Natural killer cell (primary cell): Measurements from ENCODE around the gene CALB2. TPM values are rescaled to one million over a fixed set of nuclear protein-coding genes. Genes with fewer than 3 reads are reported as not detected.

Experiments
- ATAC-seq, 3 donors: fragments of 150-1000 bp in 2 of 3; fragments of 200-7000 bp in 1 of 3; cut with Tn5 transposase; 1 replicate in 1 of 3; 2 replicates in 2 of 3; pipeline ENCODE4 v1.10.0; 2021; ENCODE audit warnings: mild to moderate bottlenecking in 2 of 3, moderate library complexity in 2 of 3
- DNase-seq, 2 donors: peaks; one replicate each; pipeline versions ENCODE4 v3.0.0 to v3.0.0-alpha.2; 2013 to 2021; ENCODE audit warnings: mixed read lengths in 1 of 2
- H3K27ac ChIP-seq: one replicate; pipeline ENCODE4 v1.5.1; 2013; ENCODE audit warnings: mild to moderate bottlenecking, low read length
- H3K27me3 ChIP-seq: one replicate; pipeline ENCODE4 v1.6.1; 2013; ENCODE audit warnings: low read length; ENCODE audit not compliant: control insufficient read depth, insufficient read depth
- H3K36me3 ChIP-seq: one replicate; pipeline ENCODE4 v1.6.1; 2013; ENCODE audit warnings: low read length; ENCODE audit not compliant: control insufficient read depth, insufficient read depth
- H3K4me1 ChIP-seq: one replicate; pipeline ENCODE4 v1.6.1; 2013; ENCODE audit warnings: low read length; ENCODE audit not compliant: control insufficient read depth, insufficient read depth
- H3K4me3 ChIP-seq: one replicate; pipeline ENCODE4 v1.5.1; 2013; ENCODE audit warnings: low read length
- H3K9me3 ChIP-seq: one replicate; pipeline ENCODE4 v1.6.1; 2013; ENCODE audit warnings: low read length; ENCODE audit not compliant: control insufficient read depth, insufficient read depth
- H3K27ac Mint-ChIP-seq, 2 donors: one replicate each; pipeline ENCODE4 v1.8.0; 2022; ENCODE audit warnings: mild to moderate bottlenecking in 2 of 2, mixed read lengths in 2 of 2, moderate library complexity in 1 of 2
- H3K27me3 Mint-ChIP-seq, 2 donors: one replicate each; pipeline ENCODE4 v1.8.0; 2022; ENCODE audit warnings: low read depth in 2 of 2, mixed read lengths in 2 of 2
- H3K36me3 Mint-ChIP-seq: one replicate; pipeline ENCODE4 v1.8.0; 2022; ENCODE audit warnings: mixed read lengths
- H3K4me1 Mint-ChIP-seq, 2 donors: one replicate each; pipeline ENCODE4 v1.8.0; 2022; ENCODE audit warnings: mixed read lengths in 2 of 2
- H3K4me3 Mint-ChIP-seq: one replicate; pipeline ENCODE4 v1.8.0; 2022; ENCODE audit warnings: mild to moderate bottlenecking, moderate library complexity, mixed read lengths
- H3K9me3 Mint-ChIP-seq, 2 donors: one replicate each; pipeline ENCODE4 v1.8.0; 2022; ENCODE audit warnings: mixed read lengths in 2 of 2
- WGBS: methylation state at CpG from one replicate; pipeline ENCODE4 v1.1.7; 2013; ENCODE audit warnings: missing lambda C conversion rate; ENCODE audit not compliant: insufficient coverage; 5-methylcytosine and 5-hydroxymethylcytosine counted together
- intact Hi-C: fragments of 100-400 bp; cut with micrococcal nuclease; formaldehyde crosslinking; loops from one replicate; pipeline ENCODE4 v1.14.2; 2022
- total RNA-seq, 4 donors: library from RNA; stranded (reverse); fragments of 120-200 nt in 1 of 4; gene quantifications; one replicate each; pipeline versions ENCODE4 v1.2.3 to v1.2.4, GENCODE V29; 2013 to 2022
- TF ChIP-seq, protein P1 (sequence below): fragments of 200-600 bp; IDR thresholded peaks from one replicate; pipeline ENCODE4 v1.8.0; 2022; ENCODE audit warnings: antibody characterized with exemption

The CALB2 gene
- total RNA-seq, 3 donors from 2014 or later (not counting 1 experiment from before 2014, with no cell fraction given): not detected

GRCh38 chr16:71345031-71345430 lies 13.5 kb upstream of the CALB2 start:
- Histone ChIP-seq H3K4me1 (no peaks in the 10 kb centered on the region), H3K27ac (no peak overlapping the region), H3K4me3 (no peak overlapping the region), H3K9me3 (no peaks in the 10 kb centered on the region), H3K36me3 (no peaks in the 10 kb centered on the region), H3K27me3 (no peaks in the 10 kb centered on the region)
- TF ChIP-seq, protein P1, sequence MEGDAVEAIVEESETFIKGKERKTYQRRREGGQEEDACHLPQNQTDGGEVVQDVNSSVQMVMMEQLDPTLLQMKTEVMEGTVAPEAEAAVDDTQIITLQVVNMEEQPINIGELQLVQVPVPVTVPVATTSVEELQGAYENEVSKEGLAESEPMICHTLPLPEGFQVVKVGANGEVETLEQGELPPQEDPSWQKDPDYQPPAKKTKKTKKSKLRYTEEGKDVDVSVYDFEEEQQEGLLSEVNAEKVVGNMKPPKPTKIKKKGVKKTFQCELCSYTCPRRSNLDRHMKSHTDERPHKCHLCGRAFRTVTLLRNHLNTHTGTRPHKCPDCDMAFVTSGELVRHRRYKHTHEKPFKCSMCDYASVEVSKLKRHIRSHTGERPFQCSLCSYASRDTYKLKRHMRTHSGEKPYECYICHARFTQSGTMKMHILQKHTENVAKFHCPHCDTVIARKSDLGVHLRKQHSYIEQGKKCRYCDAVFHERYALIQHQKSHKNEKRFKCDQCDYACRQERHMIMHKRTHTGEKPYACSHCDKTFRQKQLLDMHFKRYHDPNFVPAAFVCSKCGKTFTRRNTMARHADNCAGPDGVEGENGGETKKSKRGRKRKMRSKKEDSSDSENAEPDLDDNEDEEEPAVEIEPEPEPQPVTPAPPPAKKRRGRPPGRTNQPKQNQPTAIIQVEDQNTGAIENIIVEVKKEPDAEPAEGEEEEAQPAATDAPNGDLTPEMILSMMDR: no peak
- Mint-ChIP-seq H3K27ac (no peak overlapping the region), H3K36me3 (no peaks in the 10 kb centered on the region), H3K9me3 (no peaks in the 10 kb centered on the region), H3K4me3 (no peak overlapping the region), H3K4me1 (no peaks in the 10 kb centered on the region), H3K27me3 (peaks cover 4 to 28% of the 10 kb centered on the region in 2 donors)
- WGBS: 78% methylated on average over 10 of the region's 10 CpGs
- ATAC-seq (no peak), DNase-seq (no peak)
- intact Hi-C loops: no loop called here

DNA sequence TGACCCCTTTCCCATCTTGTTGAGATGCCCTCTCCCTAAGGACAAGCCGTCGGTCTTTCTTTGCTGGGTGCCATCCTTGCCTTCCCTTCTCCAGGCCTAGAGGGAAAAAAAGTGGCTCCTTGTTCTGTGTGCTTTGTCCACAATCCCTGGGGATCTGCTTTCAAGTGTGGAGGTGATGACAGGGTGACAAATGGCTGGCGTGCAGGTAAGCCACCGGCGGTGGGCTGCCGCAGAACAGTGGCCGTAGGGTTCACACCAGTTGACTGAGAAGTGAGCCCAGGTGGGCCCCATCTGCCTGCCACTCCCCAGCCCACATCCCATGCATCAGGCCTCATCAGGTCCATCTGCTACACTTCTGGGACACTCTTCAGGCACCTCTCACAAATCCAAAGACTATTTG lies 11.4 kb upstream of the CALB2 start:
- WGBS: 84% methylated on average over 7 of the region's 7 CpGs
- Mint-ChIP-seq H3K9me3 (no peaks in the 10 kb centered on the region), H3K4me1 (no peaks in the 10 kb centered on the region), H3K4me3 (no peak overlapping the region), H3K27ac (no peak overlapping the region), H3K27me3 (peaks cover 3 to 32% of the 10 kb centered on the region in 2 donors), H3K36me3 (no peaks in the 10 kb centered on the region)
- H3K4me3 ChIP-seq: no peak overlapping the region
- no peak for ATAC-seq
- DNase-seq: no peak
- intact Hi-C loops: no loop called here
- TF ChIP-seq, protein P1: no peak
- H3K27me3 ChIP-seq: no peaks in the 10 kb centered on the region
- H3K4me1 ChIP-seq: no peaks in the 10 kb centered on the region
- no peak overlapping the region for H3K27ac ChIP-seq
- H3K36me3 ChIP-seq: no peaks in the 10 kb centered on the region
- H3K9me3 ChIP-seq: no peaks in the 10 kb centered on the region

- no peak overlapping the region for H3K4me3 ChIP-seq
- no peaks in the 10 kb centered on the region for H3K36me3 ChIP-seq
- ATAC-seq: no peak
- H3K27me3 ChIP-seq: no peaks in the 10 kb centered on the region
- Mint-ChIP-seq H3K36me3 (no peaks in the 10 kb centered on the region), H3K27me3 (peaks cover 3 to 37% of the 10 kb centered on the region in 2 donors), H3K27ac (no peak overlapping the region), H3K9me3 (no peaks in the 10 kb centered on the region), H3K4me1 (no peaks in the 10 kb centered on the region), H3K4me3 (no peak overlapping the region)
- TF ChIP-seq, protein P1: no peak
- no peak overlapping the region for H3K27ac ChIP-seq
- DNase-seq: no peak
- intact Hi-C loops: no loop called here
- WGBS: 85% methylated on average over 21 of the region's 22 CpGs
- H3K4me1 ChIP-seq: no peaks in the 10 kb centered on the region
- H3K9me3 ChIP-seq: no peaks in the 10 kb centered on the region
Measured at GRCh38 chr16:71348262-71349085, 10.0 kb upstream of the CALB2 start.
